AG09309 (cell line): ENCODE results near the gene CDK11B.
"Not testable (repeated sequence)": the region's sequence is repeated elsewhere in the genome, so short reads cannot be mapped to it uniquely, and the experiment has no call there.

ENCODE experiments used
- DNase-seq: peaks from one replicate; pipeline ENCODE4 v3.0.0-alpha.2; 2010; ENCODE audit warnings: low read depth
- H3K4me3 ChIP-seq: 2 replicates; pipeline ENCODE4 v1.5.1; 2011; ENCODE audit warnings: mild to moderate bottlenecking, low read depth, low read length, moderate library complexity; ENCODE audit not compliant: control insufficient read depth
- TF ChIP-seq, protein P1 (sequence below): IDR thresholded peaks from 2 replicates; pipeline ENCODE4 v1.5.1; 2011; ENCODE audit warnings: mild to moderate bottlenecking, low read depth, low read length, inconsistent platforms; ENCODE audit not compliant: insufficient read depth, control insufficient read depth; ENCODE audit errors: missing control alignments

CDK11B gene

DNA sequence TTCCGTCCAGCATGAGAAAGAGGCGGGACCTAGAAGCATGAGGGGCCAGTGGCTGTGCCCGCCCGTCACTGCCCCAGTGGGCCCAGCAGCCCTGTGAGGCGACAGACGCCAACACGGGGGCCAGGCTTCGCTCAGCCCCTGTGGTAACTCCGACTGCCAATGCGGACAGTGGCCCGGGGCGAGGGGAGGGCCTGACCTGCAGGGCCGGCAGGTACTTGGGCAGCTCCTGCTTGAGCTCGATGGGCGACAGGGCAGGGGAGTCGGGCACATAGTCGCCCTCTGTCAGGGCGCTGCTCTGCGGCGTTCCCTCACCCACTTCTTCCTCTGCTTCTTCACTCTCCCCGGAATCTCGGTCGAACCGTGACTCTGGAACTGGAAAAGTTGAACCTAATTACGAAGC, 18.7 kb downstream of the CDK11B start:
- H3K4me3 ChIP-seq, DNase-seq: not testable (repeated sequence)

DNA sequence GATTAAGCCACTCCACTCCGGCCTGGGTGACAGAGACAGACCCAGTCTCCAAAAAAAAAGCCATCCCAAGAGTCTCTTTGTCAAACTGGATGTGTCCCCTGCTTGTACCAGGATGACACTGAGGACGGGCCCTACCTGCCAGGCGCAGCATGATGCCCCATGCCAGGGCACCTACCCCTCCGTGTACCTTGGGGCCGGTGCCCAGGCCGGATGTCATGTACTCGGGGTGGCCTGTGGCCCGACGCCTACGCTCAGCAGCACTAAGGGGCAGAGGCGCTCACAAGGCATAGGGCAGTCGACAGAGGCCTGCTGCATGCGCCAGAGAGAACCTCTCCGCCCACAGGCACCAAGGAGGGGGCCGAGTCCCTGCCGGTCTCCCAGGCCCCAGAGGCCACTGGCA, 19.4 kb downstream of the CDK11B start:
- H3K4me3 ChIP-seq, DNase-seq: not testable (repeated sequence)

DNA sequence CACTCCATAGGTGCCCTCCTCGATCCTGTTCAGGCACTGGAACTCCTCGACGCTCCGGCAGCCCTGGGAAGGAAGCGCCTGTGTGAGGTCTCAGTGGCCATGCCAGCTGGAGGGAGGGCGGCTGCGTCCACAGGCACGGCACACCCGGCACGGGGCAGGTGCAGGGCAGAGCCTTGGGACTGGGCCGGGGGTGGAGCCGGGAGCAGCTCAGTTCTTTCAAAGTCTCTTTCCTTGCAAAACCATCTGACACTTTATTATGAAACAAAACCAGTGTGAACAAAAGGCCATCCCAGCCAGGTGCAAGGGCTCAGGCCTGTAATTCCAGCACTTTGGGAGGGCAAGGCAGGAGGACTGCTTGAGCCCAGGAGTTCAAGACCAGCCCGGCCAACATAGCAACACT, 20.3 kb downstream of the CDK11B start:
- not testable (repeated sequence) for H3K4me3 ChIP-seq, DNase-seq

DNA sequence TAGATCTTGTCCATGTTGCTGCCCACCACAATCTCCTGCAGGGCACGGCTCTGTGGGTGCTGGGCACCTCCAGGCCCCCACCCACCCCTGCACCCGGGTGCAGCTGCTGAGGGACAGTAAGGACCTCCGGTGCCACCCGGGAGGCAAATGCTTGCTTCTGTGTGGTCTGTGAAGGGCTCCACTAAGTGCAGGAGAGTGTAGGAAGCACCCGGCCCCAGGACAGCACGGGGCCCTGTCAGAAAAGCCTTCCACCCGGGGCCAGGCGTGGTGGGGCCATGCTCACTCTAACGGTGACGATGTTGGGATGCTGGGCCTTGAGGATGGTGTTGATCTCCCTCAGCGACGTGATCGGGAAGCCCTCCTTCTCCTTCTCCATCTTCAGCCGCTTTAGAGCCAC, 21.3 kb downstream of the CDK11B start:
- not testable (repeated sequence) for DNase-seq, H3K4me3 ChIP-seq

DNA sequence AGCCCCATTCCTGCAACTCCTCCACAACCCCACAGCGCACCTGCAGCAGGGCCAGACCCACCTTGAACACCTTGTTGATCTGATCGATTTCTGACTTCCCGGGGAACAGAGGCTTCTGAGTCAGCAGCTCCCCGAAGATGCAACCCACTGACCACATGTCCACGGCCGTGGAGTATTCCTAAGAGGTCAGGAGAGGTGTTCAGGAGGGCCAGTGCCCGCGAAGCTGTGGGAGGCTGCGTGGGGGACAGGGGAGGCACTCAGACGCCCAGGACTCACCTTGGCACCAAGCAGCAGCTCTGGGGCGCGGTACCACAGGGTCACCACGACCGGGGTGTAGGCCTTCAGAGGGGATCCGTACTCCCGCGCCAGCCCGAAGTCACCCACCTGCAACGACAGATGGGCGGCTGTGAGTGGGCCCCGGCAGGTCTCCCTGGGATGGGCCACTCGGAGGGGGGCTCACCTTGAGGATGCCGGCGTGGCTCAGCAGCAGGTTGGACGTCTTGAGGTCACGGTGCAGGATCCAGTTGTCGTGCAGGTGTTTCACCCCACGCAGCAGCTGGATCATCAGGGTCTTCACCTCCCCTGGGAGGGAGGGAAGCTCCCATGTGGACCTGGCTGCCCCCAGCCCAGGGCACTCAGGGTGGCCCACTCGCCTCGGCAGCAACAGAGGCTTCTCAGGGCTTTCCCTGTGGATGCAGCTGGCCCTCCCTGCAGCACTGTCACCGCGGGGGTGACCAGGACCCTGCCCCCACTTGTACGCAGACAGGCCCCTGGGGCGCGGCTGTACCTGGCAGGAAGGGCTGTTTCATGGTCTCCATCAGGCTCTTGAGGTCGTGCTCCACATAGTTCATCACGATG, 22.0 kb downstream of the CDK11B start:
- H3K4me3 ChIP-seq = not testable (repeated sequence)

DNA sequence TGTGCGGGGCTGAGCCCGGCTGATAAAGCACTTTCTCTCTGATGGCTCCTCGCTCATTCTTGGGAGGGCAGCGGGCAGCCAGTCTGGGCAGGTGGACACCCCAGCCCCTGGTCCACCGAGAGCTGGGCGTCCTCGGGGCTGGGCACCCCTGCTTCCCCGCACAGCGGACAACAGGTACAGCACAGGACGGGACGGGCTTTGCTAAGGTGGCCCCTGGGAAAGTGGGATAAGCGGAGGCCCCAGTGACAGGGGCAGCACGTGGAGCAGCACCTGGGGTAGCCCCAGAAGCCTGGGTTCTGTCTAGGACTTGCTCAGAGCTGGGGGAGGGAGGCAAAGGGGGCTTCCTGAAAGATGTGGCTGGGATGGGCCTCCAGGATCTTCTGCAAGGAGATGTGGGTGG, 24.2 kb downstream of the CDK11B start:
- H3K4me3 ChIP-seq = not testable (repeated sequence)

More for the DNA sequence above, 22.0 kb downstream of the CDK11B start:
- DNase-seq = not testable (repeated sequence)

DNA sequence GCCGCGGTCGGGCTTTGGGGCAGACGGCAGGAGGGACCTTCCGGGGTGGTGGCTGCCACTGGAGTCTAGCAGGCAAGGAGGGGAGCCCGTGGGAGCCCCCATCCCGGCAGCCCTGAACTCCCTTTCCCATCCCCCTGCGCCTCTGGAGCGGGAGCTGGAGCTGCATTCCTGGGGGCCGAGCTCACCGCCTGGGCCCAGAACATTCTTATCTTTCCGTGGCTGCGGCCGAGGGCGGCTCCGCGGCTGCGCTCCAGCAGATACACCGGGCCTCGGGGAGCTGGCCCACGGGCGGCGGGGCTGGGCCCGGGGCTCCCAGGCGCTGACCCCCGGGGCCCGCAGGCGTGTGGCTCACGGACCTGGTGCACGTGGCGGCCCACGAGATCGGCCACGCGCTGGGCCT, 25.4 kb downstream of the CDK11B start:
- not testable (repeated sequence) for H3K4me3 ChIP-seq, DNase-seq

More for the DNA sequence above, 24.2 kb downstream of the CDK11B start:
- not testable (repeated sequence) for DNase-seq

DNA sequence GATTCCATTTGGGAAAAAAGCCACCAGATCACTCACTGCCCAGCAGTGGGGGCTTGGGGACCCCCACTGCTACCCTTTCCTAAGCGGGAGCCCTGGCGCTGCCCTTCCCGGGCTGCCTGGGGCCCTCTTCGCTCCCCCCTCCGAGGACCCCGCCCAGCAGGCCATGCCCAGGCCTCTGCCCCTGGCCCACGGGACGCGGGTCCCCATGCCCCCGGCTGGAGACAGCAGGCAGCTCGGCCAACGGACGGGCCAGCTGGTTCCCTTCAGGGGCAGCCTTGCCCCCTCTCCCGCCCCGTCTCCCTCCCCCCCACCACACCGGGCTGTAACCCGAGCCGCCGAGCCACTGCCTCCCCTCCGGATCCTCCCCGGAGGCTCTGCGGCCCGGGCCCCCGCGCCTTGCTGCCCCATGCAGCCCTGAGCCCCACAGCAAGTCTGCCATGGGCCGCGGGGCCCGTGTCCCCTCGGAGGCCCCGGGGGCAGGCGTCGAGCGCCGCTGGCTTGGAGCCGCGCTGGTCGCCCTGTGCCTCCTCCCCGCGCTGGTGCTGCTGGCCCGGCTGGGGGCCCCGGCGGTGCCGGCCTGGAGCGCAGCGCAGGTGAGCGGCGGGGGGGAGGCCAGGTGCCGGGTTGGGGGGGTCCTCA, 26.9 kb downstream of the CDK11B start, which contains the start of gene MMP23B:
Gene MMP23B, plus strand, starts transcription at position 392 of the 639 bp plus-strand sequence. Its CDS starts 46 bp downstream, at position 438.
- no peak for DNase-seq
- TF ChIP-seq, protein P1, sequence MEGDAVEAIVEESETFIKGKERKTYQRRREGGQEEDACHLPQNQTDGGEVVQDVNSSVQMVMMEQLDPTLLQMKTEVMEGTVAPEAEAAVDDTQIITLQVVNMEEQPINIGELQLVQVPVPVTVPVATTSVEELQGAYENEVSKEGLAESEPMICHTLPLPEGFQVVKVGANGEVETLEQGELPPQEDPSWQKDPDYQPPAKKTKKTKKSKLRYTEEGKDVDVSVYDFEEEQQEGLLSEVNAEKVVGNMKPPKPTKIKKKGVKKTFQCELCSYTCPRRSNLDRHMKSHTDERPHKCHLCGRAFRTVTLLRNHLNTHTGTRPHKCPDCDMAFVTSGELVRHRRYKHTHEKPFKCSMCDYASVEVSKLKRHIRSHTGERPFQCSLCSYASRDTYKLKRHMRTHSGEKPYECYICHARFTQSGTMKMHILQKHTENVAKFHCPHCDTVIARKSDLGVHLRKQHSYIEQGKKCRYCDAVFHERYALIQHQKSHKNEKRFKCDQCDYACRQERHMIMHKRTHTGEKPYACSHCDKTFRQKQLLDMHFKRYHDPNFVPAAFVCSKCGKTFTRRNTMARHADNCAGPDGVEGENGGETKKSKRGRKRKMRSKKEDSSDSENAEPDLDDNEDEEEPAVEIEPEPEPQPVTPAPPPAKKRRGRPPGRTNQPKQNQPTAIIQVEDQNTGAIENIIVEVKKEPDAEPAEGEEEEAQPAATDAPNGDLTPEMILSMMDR = no peak
- no peak within 1 kb of the TSS for H3K4me3 ChIP-seq

DNA sequence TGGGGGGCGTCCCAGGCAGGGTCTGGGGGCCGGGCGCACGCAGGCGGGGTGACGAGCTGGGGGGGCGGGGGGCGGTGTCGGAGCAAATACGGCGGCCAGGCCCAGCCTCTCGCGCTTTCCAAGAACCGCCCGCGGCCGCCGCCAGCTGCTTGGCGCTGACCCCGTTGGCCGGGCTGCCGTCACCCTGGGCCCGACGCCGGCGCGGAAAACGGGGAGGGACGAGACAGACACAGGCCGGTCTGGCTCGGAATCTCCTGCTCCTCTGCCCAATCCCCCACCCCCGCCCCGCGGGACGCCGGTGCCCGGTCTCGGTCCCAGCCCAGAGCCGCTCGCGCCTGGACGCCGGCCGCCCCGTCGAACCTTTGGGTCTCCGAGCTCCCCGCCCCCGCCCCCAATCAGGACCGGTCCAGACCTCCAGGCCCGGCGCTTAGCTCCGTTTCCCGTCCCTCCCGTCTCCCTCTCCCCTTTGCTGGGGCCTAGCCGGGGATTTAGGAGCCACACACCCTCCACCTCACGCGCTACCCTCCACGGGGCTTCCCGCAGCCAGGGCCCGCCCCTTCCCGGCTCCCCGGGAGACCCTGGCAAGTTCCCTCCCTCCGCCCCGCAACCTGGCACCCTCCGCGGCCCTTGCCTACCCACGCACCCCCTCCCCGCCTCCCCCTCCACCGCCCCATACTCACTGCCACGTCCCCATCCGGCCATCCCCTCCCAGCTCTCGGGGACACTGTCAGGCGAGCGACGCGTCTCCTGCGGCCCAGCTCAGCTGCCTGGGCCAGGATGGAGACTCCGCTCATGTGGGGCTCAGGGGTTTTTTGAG, 27.6 kb downstream of the CDK11B start:
- TF ChIP-seq, protein P1 = no peak
- H3K4me3 ChIP-seq = no peak overlapping the region
- no peak for DNase-seq

DNA sequence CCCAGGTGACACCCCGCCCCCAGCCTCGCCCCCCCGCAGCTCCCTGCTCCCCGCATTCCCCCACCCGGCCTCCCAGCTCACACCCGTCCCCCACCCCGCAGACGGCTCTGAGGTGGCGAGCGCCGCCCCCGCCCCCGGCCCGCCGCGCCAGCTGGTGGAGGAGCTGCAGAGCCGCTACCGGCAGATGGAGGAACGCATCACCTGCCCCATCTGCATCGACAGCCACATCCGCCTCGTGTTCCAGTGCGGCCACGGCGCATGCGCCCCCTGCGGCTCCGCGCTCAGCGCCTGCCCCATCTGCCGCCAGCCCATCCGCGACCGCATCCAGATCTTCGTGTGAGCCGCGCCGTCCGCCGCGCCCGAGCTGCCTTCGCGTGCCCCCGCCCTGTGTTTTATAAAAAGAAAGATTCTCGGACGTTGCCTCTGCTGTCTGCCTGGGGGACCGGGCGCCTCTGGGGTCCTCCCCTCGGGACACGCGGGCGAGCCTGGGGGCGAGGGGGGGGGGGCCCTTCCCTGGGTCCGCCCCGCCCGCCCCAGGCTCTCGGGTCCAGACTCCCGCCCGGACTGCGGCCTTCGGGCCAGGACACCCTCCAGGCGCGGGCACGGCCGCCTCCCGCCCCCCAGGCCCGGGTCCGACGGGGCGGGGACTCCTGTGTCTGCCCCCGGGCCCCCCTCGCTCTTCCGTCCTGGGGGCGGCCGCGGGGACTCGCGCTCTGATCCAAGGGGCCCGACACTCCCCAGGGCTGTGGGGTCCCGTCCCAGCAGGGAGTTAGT, 28.4 kb downstream of the CDK11B start:
- H3K4me3 ChIP-seq = no peak overlapping the region
- TF ChIP-seq, protein P1 = no peak
- DNase-seq = no peak
